ENCODE results near the gene FICD.

DNA sequence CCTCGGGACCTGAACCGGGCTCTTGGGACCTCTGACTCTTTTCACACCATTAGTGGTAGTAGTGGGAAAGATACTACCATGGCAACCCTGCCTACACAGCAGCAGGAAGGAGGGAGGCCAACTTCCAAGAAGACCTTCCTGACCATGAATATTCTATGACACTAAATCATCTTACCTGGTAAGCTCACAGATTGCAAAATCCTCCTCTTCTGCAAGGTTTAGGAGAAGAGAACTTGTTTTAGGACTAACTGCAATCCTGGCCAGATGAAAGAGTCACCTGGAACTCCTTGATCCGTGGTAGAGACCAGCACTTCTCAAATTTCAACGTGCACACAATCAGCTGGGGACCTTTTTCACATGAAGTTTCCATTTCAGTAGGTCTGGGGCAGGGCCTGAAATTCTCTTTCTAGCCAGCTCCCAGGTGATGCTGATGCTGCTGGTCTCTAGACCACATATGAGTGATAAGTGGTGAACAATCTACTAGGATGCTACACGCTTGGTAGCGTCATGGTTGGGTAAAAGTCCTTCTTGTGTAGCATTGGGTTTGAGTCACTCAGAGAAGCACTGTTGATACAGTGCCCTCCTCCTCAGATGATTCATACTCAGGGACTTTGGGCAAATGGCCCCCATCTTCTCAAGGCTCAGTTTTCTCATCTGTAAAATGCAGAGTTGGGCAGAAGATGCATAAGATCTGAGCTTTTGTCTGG is 35.6 kb upstream of the FICD start:
- no peak for TF ChIP-seq POLR2A (IDR thresholded peaks at IDR 0.05; ENCODE audit: low read depth, low read length)
- TF ChIP-seq POLR2AphosphoS5 (IDR thresholded peaks at IDR 0.05; ENCODE audit: low read depth, low read length) = no peak
- TF ChIP-seq TAF1 (IDR thresholded peaks at IDR 0.05; ENCODE audit: low read depth, low read length) = no peak
- TF ChIP-seq SPI1 (IDR thresholded peaks at IDR 0.05; ENCODE audit: low read depth, low read length) = no peak
- TF ChIP-seq POU2F2 (IDR thresholded peaks at IDR 0.05; ENCODE audit: low read depth, low read length) = no peak
- TF ChIP-seq PAX5 (IDR thresholded peaks at IDR 0.05; ENCODE audit: insufficient read depth, low read length, severe bottlenecking) = no peak
